DMS114 treated with DMSO at 0.1 percent for 48 hours (cell line): ENCODE data around the gene SPRR2G.
"Not testable (repeated sequence)": the region's sequence is repeated elsewhere in the genome, so short reads cannot be mapped to it uniquely, and the experiment has no call there.

Source experiments
- DNase-seq: peaks from one replicate; lab custom pipeline; 2025; ENCODE audit not compliant: unreplicated experiment; lab: John Stamatoyannopoulos, UW

The SPRR2G gene

DNA sequence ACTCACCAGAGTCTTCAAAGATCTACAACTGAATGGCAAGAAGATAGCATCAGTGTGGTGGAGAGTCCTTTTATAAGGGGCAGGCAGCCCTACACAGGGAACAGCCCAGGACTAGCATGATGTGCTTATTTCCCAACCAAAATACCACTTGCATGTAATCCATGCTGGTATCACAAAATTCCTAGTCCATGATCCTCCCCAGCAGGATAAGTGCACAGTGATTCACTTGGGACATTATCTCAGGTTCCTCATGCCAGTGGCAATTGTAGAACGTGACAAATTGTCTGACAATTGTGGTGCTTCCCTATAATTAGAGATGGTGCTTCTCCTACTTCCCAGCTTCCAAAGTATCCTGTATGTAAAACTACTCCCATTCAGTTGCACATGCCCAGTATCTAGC, at the start of gene SPRR2G:
Gene SPRR2G (minus strand): TSS at position 45 of the 400 bp plus-strand sequence. CDS start 780 bp downstream, outside the sequence.
- DNase-seq: no peak

DNA sequence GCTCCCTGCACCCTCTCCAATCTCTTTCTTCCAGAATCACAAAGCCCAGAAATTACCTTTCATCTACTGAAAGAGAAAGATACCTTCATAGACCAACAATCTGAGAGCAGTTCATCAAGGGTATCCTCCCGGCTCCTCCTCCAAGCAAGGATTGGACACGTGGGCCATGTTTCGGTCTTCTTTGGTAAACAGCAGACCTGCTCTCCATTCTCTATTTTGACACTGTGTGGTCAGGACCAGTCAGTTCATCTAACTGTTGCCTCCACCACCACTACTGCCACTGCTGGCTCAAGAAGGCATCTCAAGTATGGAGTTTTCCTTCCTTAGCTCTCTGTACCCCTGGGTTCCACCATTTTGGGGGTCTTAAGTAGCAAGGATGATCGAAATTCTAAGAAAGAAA, 44.5 kb upstream of the SPRR2G start:
- DNase-seq: no peak

DNA sequence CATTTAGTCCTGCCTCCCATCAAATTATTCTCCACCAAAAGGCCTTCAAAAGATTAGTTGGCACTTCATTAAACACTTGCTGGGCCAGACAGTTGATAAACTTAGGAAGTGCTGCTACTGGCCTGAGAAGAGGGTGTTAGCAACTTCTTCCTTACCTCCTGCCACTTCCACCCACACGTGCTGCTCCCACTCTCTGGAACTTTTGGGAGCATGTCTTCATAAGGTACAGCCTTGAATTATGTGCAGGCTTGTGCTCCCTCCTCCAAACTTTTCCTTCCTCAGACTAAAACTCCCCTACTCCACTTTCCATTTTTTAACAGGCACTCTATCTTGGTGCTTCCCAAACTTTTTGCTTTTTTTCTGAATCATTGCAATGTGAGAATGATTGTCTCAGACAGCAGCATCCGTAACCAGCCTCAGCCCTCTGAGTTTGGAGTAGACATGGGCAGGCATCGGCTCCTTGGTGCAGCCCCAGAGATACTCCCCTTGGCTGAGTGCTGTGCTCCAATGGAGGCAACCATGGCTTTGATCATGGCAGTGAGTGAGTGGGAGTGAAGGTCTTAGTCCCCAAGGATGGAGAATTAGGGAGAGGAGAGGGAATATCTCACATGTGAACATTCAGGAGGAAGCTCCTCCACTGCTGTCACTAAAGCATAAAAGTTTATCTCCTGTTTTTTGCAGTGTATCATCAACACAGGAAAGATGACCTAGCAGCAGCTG, 43.8 kb upstream of the SPRR2G start:
- no peak for DNase-seq

DNA sequence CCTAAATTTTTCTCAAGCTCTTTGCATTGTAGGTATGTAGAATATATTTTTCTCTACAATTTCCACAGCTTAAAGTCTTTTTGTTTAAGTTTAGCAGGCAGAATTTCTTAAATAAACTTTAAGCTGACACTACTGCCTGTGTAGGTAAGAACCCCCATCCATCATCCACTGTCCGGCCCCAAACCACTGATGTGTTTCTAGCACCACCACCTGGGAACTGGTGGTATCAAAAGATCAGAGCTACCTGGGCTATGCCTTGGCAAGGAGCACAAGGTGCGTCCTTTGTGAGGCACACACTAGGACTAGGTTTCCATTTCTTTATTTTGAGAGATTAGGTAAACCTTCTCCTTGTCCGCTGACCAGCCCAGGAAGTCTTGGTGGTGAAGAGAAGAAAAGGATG, 42.0 kb upstream of the SPRR2G start:
- no peak for DNase-seq

DNA sequence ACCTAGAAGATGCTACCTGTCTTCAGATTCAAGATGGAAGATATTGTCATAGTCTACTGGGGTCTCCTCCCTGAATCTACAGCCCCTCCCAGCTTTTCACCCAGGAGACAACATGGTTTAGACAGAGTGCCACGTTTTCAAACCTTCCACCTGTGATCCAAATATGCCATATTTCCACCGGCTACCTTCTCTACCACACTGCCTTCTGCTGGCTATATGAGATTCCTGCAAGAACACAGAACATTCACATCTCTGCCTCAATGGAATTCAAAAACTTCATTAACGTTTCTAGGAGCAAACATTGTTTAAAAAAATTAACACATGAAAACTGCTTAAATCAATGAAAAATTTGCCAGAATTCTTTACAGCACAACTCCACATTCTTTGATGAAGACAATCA, 39.7 kb upstream of the SPRR2G start:
- no peak for DNase-seq

DNA sequence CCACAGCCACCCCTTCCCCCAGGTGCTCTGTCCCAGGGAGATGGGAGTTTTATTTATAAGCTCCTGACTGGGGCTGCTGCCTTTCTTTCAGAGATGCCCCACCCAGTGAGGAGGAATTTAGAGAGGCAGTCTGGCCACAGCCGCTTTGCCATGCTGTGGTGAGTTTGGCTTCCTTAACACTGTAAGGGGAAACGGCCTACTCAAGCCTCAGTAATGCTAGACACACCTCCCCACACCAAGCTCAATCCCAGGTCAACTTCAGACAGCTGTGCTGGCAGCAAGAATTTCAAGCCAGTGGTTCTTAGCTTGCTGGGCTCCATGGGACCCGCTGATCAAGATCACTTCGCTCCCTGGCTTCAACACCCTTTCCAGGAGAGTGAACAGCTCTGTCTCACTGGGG, 37.6 kb upstream of the SPRR2G start:
- not testable (repeated sequence) for DNase-seq

DNA sequence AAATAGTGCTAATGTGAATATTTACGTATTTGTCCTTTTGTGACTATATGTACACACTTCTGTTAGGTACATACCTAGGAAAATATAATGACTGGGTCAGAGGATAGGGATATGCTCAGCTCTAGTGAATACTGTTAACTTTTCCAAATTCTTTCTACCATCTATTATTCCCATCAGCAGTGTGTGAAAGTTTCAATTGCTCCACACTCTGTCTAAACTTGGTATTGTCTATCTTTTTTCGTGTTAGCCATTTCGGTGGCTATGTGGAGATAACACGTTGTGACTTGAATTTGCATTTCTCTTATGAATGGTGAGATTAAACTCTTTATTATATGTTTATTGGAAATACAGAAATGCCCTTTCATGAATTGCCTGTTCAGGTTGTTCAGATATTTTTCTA, 29.9 kb upstream of the SPRR2G start:
- DNase-seq: no peak

DNA sequence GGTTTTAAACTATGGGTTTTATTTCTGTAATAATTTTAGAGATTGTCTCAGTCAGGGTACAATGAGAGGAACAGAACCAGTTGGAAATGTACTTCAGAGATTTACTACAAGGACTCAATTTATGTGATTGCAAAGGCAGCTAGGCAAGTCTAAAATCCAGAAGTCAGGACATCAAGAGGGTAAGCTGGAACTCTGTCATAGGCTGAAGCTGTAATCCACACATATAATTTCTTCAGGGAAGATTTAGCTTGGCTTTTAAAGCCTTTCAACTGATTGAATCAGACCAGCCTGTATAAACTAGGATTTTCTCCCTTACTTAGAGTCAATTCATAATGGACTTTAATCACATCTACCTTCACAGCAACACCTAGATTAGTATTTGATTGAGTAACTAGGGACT, 28.2 kb upstream of the SPRR2G start:
- no peak for DNase-seq

DNA sequence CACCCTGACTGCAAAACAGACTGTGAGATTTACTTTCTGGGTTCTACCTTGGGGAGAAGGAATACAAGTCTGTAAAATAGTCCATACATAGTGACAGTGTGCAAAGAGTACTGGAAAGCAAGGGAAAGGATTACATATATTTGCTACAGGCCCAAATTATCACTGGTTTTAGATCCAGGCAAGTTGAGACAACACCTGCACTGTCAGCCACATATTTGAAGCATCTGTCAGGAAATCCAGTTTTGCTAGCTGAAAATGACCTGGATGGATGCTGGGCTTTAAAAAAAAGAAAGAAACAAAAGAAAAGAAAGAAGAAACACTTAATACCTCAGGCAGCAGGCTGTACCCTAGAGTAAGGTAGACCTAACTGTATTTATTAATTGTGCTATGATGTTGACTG, 23.9 kb upstream of the SPRR2G start:
- DNase-seq: no peak

DNA sequence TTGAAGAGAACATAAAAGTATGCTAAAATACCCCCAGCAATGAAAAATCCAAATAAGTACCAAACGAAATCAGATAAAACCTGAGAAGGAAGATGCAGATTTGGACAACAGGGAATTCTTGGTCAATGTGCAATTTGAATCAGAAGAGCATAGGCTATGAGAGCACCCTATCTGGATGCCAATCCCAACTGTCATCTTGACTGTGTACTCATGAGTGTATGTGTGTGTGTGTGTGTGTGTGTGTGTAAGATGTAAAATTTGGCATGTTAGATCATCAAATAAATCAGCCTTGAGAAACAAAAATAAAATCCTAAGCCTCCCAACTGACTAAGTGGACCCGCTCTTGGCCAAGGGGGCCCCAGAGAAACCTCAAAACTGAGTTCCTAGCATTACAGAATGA, 18.0 kb upstream of the SPRR2G start:
- no peak for DNase-seq

DNA sequence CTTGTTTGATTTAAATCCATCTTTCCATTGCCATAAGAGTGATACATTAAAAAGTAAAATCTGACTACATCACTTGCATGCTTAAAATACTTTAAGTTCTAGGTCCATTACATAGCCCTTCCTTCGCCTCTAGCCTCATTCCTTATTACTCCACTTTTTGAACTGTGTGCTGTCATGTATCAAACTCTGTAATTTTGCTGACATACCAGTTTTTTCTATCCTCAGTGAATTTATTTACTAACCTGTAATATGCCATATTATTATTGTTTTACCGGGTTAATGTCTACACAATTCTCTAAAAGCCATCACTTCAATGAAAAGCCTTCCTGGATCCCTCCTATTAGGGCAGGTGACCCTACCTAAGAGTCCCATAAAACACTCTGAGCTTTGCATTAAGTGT, 4.9 kb upstream of the SPRR2G start:
- no peak for DNase-seq

DNA sequence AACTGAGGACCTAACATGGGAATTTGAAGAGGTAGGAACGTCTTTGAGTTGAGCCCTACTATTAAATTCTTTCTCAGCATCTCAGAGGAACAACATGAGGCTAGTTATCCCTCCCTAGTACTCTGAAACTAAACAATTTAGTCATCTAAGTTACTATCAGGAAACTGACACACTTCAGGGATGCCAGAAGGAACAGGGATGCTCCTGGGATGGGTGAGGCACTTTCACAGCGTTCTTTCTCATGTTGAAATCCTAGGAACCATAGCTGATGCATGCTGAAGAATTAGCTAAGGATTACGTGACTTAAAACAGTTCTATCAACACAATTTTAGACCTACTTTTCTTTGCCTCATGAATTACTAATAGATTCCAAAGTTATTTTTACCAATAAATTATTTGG, 1.8 kb upstream of the SPRR2G start:
- no peak for DNase-seq

DNA sequence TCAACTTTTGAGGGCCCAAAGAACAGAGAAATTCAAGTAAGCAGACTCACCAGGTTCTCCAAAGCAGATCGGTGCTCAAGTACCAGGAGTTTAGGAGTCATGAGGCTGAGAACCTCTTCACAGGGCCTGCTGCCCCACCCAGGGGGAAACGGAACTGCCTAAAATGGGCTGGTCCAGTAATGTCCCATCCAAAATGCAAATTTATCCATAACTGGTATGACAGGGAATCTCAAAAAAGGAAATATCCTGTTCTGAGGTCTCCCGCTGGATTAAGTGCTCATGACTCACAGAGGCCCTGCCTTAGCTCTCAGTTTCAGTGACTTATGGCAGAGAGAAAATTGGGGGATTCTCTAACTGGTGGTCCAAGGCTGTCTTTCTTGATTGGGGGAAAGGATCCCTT, 9.3 kb downstream of the SPRR2G start:
- no peak for DNase-seq

DNA sequence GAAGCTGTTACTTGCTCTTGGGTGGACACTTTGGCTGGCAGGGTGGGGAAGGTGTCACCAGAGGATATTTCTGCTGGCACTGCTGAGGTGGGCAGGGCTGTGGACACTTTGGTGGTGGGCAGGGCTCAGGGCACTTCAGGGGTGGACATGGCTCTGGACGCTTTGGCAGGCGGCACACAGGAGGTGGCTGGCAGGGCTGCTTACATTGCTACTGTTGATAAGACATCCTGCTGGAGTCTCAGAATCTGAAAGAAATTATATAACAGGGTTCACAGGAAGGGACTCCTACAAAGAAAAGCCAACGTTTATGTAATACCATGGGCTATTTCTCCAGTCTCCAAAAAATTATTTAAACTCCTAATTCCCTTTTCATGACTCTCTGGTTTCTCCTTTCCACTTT, 10.2 kb downstream of the SPRR2G start:
- no peak for DNase-seq

DNA sequence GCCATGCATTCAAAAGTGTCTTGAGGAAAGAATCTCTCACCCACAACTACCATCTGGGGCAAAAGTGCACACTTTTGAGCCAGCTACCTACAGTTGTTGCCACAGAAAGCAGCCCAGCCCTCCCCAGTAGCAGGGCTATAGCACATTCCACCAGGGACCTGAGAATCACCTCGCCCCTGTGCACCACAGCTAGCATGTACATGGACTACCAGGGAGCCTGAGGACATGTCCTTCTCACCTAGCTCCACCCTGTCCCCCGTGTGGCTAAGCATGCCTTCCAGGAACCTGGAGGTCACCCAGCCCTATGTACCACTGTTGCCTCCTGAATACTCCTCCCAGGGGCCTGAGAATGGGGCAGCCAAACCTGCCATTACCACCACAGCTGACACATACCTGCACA, 16.9 kb downstream of the SPRR2G start:
- DNase-seq: no peak

DNA sequence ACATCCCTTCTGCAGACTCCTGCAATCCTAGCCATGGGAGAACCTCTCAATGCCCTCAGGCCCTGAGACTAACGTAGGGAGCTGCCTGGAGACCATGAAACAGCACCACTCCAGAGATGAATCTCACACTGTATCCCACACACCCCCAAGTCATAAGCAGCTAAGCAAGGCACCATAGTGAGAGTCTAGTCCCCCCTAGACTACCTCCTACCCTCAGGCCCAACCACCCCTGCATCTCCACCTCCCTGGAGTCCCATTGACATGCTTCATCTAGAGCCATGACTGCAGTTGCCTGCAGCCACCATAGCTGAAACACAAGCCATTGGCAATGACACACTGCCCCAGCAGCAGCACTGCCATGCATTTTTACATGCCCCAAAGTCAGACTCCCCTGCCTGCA, 17.4 kb downstream of the SPRR2G start:
- no peak for DNase-seq

DNA sequence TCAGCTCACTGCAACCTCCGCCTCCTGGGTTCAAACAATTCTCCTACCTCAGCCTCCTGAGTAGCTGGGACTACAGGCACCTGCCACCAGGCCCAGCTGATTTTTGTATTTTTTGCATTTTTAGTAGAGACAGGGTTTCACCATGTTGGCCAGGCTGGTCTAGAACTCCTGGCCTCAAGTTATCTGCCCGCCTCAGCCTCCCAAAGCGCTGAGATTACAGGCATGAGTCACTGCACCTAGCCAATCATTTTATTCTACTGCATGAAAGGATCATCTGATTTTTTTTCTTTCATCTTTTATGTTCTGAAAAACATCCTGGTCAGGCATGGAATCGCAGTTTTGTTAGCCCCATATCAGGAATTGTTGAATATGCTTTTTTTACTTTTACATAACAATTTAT, 22.0 kb downstream of the SPRR2G start:
- not testable (repeated sequence) for DNase-seq

DNA sequence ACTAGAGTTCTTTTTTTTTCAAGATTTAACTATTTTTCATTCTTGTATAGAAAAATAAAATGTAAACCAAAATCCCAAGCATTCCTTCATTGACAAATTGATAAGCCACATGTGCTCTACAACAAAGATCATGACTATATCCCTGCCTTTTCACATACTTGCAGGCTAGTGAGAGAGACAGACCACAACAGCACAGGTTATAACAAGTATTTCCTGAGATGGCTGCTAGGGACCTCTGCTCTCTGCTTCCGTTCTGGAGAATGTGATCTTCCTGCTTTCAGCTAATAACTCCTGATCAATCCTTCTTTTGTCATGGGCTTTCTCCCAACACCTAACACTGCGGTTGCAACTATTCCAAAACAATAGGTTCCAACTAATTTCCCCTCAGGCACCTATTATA, 23.4 kb downstream of the SPRR2G start:
- no peak for DNase-seq

DNA sequence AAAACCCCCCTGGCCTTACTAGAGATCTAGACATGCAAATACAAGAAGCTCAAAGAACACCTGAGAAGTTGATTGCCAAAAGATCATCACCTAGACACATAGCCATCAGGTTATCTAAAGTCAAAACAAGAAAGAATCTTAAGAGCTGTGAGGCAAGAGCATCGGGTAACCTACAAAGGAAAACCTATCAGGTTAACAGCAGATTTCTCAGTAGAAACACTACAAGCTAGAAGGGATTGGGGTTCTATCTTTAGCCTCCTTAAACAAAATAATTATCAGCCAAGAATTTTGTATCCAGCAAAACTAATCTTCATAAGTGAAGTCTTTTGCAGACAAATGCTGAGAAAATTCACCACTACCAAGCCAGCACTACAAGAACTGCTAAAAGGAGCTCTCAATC, 25.2 kb downstream of the SPRR2G start:
- no peak for DNase-seq

DNA sequence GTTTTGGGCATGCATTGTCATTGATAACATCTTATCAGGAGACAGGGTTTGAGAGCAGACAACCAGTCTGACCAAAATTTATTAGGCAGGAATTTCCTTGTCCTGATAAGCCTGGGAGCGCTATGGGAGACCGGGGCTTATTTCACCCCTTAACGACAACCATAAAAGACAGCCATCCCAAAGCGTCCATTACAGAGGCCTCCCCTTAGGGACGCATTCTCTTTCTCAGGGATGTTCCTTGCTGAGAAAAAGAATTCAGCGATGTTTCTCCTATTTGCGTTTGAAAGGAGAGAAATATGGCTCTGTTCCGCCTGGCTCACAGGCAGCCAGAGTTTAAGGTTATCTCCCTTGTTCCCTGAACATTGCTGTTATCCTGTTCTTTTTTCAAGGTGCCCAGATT, 26.9 kb downstream of the SPRR2G start:
- DNase-seq: not testable (repeated sequence)

DNA sequence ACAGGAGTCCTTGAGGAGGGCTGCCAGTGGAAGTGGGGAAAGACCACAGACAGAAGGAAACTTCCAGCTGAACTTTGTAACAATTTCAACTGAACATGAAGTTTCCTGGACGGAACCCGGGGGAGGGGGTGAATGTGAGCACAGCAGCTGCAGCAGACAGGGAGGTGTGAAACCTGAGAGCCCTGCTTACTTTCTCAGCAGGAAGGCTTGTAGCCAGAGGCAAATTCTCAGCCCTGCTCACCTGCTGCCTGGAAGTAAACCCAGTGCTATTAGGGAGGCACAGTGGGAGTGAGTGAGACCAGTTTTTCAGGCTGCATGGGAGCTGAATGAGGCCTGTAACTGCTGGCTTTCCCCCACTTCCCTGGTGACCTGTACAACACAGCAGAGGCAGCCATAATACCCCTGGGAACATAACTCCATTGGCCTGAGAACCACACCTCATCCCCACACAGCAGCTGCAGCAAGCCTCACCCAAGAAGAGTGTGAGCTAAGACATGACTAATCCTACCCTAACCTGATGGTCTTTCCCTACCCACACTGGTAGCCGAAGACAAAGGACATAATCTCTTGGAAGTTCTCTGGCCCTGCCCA, 27.8 kb downstream of the SPRR2G start:
- no peak for DNase-seq

DNA sequence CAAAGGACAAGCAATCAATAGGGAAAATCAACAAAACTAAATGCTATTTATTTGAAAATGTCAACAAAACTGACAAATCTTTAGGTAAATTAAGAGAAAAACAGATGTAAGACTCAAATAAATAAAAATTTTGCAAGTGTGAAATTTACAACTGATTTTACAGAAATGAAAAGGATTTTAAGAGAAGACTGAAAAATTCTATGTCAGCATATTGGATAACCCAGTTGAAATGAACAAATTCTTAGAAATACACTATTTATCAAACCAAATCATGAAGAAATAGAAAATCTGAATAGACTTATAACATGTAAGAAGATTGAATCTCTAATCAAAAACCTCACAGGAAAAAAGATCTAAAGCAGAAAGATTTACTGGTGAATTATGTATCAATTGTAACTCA, 29.7 kb downstream of the SPRR2G start:
- DNase-seq: no peak

DNA sequence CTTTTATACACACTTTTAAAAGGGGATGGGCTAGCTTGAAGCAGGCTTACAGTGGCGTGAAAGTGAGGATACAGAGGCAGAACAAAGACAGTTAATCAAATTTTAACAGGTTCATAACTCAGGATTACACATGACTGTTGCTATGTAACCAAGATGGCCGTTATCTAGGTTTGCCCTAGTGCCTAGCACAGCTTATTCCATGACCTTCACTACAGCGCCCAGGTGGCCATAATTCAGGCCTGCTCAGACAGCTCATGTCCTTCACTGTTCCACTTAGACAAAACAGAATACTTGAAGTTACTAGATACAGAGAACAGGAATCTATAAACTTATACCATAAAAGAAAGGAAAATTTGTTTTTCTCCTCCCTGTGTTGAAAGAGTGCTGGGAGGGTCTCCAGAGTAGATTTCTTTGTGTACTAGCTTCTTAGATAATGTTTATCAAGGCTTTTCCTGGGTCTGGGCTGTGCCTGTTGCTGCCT, 31.2 kb downstream of the SPRR2G start:
- no peak for DNase-seq
